ENCODE measurements around the gene EME2.
A peak's percentile ranks its signal among the peaks of the same experiment; 100 is the strongest.

EME2 gene

GRCh38 chr16:1768061-1768766, 4.4 kb upstream of the EME2 start:
- no peak for DNase-seq

- no peak for DNase-seq
Measured at GRCh38 chr16:1768767-1769401, 3.7 kb upstream of the EME2 start.

GRCh38 chr16:1769402-1770300, 3.0 kb upstream of the EME2 start:
- no peak for DNase-seq

- peak; percentile 32 for DNase-seq
Measured at GRCh38 chr16:1770328-1771187, 2.1 kb upstream of the EME2 start.

GRCh38 chr16:1771188-1771863, 1.3 kb upstream of the EME2 start, which contains the start of gene NME3:
Gene NME3 (minus strand): TSS chr16:1771543. CDS start chr16:1771534, 9 bp downstream.
- peak; percentile 63 for DNase-seq

GRCh38 chr16:1771864-1772361, 697 bp upstream of the EME2 start:
- peak; percentile 21 for DNase-seq

- DNase-seq = peak; percentile 67
Measured at GRCh38 chr16:1772908-1773702, 495 bp downstream of the EME2 start, which contains the start of gene MRPS34. Gene MRPS34 (minus strand): TSS chr16:1773134. CDS start chr16:1773119, 15 bp downstream.

- peak; percentile 27 for DNase-seq
Measured at GRCh38 chr16:1773703-1774447, 1.3 kb downstream of the EME2 start.

GRCh38 chr16:1774448-1774780, 1.8 kb downstream of the EME2 start:
- DNase-seq = no peak

GRCh38 chr16:1775006-1775845, 2.6 kb downstream of the EME2 start:
- no peak for DNase-seq

GRCh38 chr16:1775846-1776671, 3.4 kb downstream of the EME2 start:
- DNase-seq = no peak

GRCh38 chr16:1776672-1776955, 4.0 kb downstream of the EME2 start:
- DNase-seq = no peak

- DNase-seq = no peak
Measured at GRCh38 chr16:1776991-1777374, 4.4 kb downstream of the EME2 start.

GRCh38 chr16:1777375-1778199, 5.0 kb downstream of the EME2 start:
- no peak for DNase-seq

GRCh38 chr16:1778200-1779179, 5.9 kb downstream of the EME2 start:
- no peak for DNase-seq

- no peak for DNase-seq
Measured at GRCh38 chr16:1779234-1779701, 6.7 kb downstream of the EME2 start.
